K562 (cell line): Measurements from ENCODE around the gene CACNA2D3. TPM values are rescaled to one million over a fixed set of nuclear protein-coding genes. Genes with fewer than 3 reads are reported as not detected.

Source experiments
- ATAC-seq: fragments of 200-7000 bp; cut with Tn5 transposase; 3 replicates; pipeline ENCODE4 v1.9.1; 2020; ENCODE audit warnings: moderate library complexity
- BruUV-seq: library from RNA; stranded (reverse); fragments of 400-500 nt; replicated peaks from 2 replicates; lab custom pipeline; 2021; lab: Mats Ljungman, UMichigan
- CTCF ChIA-PET: fragments of 300-600 bp; formaldehyde crosslinking; extraction: SDS; loops from one replicate; lab custom pipeline; 2021; ENCODE audit warnings: low intra/inter-chr PET ratio; lab: Yijun Ruan, JAX
- POLR2A ChIA-PET: fragments of 300-600, 350-650 bp; sonication (Branson Sonifier 250); formaldehyde crosslinking; extraction: SDS; loops from one replicate; lab custom pipeline; 2021; ENCODE audit warnings: antibody characterized with exemption, inconsistent platforms; lab: Yijun Ruan, JAX
- DNase-seq, 4 experiments: peaks; one replicate each; pipeline versions ENCODE4 v3.0.0 to v3.0.0-alpha.2; 2011 to 2018; ENCODE audit warnings: low spot score in 3 of 4, mixed read lengths in 3 of 4; ENCODE audit errors: extremely low read depth in 1 of 4
- FAIRE-seq: peaks from 2 replicates; lab custom pipeline; 2011; peaks lifted over from hg19 to GRCh38; lab: Jason Lieb, UNC
- H2AFZ ChIP-seq: 2 replicates; pipeline ENCODE4 v1.6.0; 2011; ENCODE audit warnings: low read depth, low read length, control low read depth, inconsistent platforms
- H3K27ac ChIP-seq: fragments of 200-600 bp; 3 replicates; pipeline ENCODE4 v1.8.0; 2011; ENCODE audit warnings: low read depth, mild to moderate bottlenecking, control low read depth, inconsistent platforms, low read length, moderate library complexity, mixed read lengths; ENCODE audit errors: extremely low read depth
- H3K27me3 ChIP-seq, 2 experiments: fragments of 300-600 bp in 1 of 2; 2 replicates in 1 of 2; 3 replicates in 1 of 2; pipeline versions ENCODE4 v1.6.0 to v1.8.0; 2011; ENCODE audit warnings: inconsistent platforms in 2 of 2, low read length in 2 of 2, mild to moderate bottlenecking in 1 of 2, mixed read lengths in 1 of 2, moderate library complexity in 1 of 2; ENCODE audit not compliant: control insufficient read depth in 2 of 2, insufficient read depth in 2 of 2
- H3K36me3 ChIP-seq: fragments of 300-600 bp; 3 replicates; pipeline ENCODE4 v1.8.0; 2011; ENCODE audit warnings: mild to moderate bottlenecking, low read length, inconsistent platforms; ENCODE audit not compliant: control insufficient read depth, insufficient read depth
- H3K4me1 ChIP-seq, 2 experiments: fragments of 200-600 bp in 1 of 2; replicated peaks in 1 of 2; 2 replicates in 1 of 2; 3 replicates in 1 of 2; pipeline versions ENCODE4 v1.5.1 to v1.8.0; 2011; ENCODE audit warnings: inconsistent platforms in 2 of 2, low read length in 2 of 2, mild to moderate bottlenecking in 1 of 2, mixed read lengths in 1 of 2, moderate library complexity in 1 of 2; ENCODE audit not compliant: control insufficient read depth in 2 of 2, insufficient read depth in 2 of 2
- H3K4me2 ChIP-seq: 2 replicates; pipeline ENCODE4 v1.6.1; 2011; ENCODE audit warnings: low read length, control low read depth, inconsistent platforms, mixed read lengths; ENCODE audit not compliant: insufficient read depth
- H3K4me3 ChIP-seq: fragments of 200-600 bp; sonication (generic), shearing (Covaris generic); 2 replicates; pipeline ENCODE4 v1.5.1; 2016; ENCODE audit warnings: control low read depth, inconsistent platforms
- H3K79me2 ChIP-seq: fragments of 200-600 bp; 3 replicates; pipeline ENCODE4 v1.8.0; 2011; ENCODE audit warnings: low read length, inconsistent platforms; ENCODE audit not compliant: control insufficient read depth, insufficient read depth
- H3K9ac ChIP-seq, 2 experiments: 2 replicates each; pipeline versions ENCODE4 v1.6.0 to v1.6.1; 2011; ENCODE audit warnings: low read depth in 2 of 2, low read length in 2 of 2, control low read depth in 1 of 2, inconsistent platforms in 1 of 2, mild to moderate bottlenecking in 1 of 2, mixed read lengths in 1 of 2; ENCODE audit not compliant: insufficient read depth in 1 of 2
- H3K9me1 ChIP-seq: one replicate; pipeline ENCODE4 v1.6.0; 2011; ENCODE audit warnings: inconsistent platforms, mild to moderate bottlenecking, low read length, moderate library complexity; ENCODE audit not compliant: control insufficient read depth, insufficient read depth
- H3K9me3 ChIP-seq: replicated peaks from 2 replicates; pipeline ENCODE4 v1.5.1; 2011; ENCODE audit warnings: low read depth, low read length, inconsistent platforms; ENCODE audit not compliant: control insufficient read depth, insufficient read depth
- H4K20me1 ChIP-seq: replicated peaks from 2 replicates; pipeline ENCODE4 v1.6.1; 2011; ENCODE audit warnings: low read length, inconsistent platforms, mixed read lengths; ENCODE audit not compliant: control insufficient read depth, insufficient read depth
- GTF2A2 ChIP-seq: IDR thresholded peaks from 2 replicates; pipeline ENCODE4 v1.6.1; 2016; ENCODE audit warnings: mild to moderate bottlenecking, missing genetic modification characterization, missing compliant biosample characterization
- HEY1 ChIP-seq: fragments of 250-450 bp; sonication (Bioruptor Pico); IDR thresholded peaks from 2 replicates; pipeline ENCODE4 v1.5.0; 2020; ENCODE audit warnings: mild to moderate bottlenecking, moderate library complexity, borderline replicate concordance
- NCOA1 ChIP-seq: fragments of 450-650 bp; IDR thresholded peaks from 2 replicates; pipeline ENCODE4 v1.6.1; 2016; ENCODE audit warnings: low read depth
- NR2C1 ChIP-seq, 2 experiments: fragments of 450-650 bp; IDR thresholded peaks; 2 replicates each; pipeline ENCODE4 v1.6.1; 2017; ENCODE audit warnings: mild to moderate bottlenecking in 2 of 2, antibody characterized with exemption in 1 of 2, inconsistent platforms in 1 of 2, missing compliant biosample characterization in 1 of 2, missing genetic modification characterization in 1 of 2
- SP2 ChIP-seq: IDR thresholded peaks from 2 replicates; pipeline ENCODE4 v1.6.1; 2011; ENCODE audit warnings: mild to moderate bottlenecking, low read depth, low read length, moderate library complexity; ENCODE audit not compliant: poor library complexity, severe bottlenecking; ENCODE audit errors: extremely low read depth
- ZC3H4 ChIP-seq: sonication (generic); formaldehyde crosslinking; IDR thresholded peaks from 2 replicates; pipeline ENCODE4 v1.9.0; 2021; ENCODE audit warnings: missing genetic modification reagents, borderline replicate concordance
- ZNF133 ChIP-seq: fragments of 250-450 bp; sonication (Bioruptor Pico); IDR thresholded peaks from 2 replicates; pipeline ENCODE4 v1.4.0; 2020; ENCODE audit warnings: mild to moderate bottlenecking
- ZNF217 ChIP-seq: sonication (generic); formaldehyde crosslinking; IDR thresholded peaks from 2 replicates; pipeline ENCODE4 v1.8.0; 2022; ENCODE audit warnings: mild to moderate bottlenecking, missing genetic modification reagents
- ZNF354B ChIP-seq: fragments of 250-450 bp; sonication (Bioruptor Pico); IDR thresholded peaks from 2 replicates; pipeline ENCODE4 v1.4.0; 2020
- ZNF431 ChIP-seq: sonication (generic); formaldehyde crosslinking; IDR thresholded peaks from 2 replicates; pipeline ENCODE4 v1.8.0; 2022; ENCODE audit warnings: mild to moderate bottlenecking, missing genetic modification reagents
- ZNF699 ChIP-seq: fragments of 250-450 bp; sonication (Bioruptor Pico); IDR thresholded peaks from 2 replicates; pipeline ENCODE4 v1.8.0; 2021; ENCODE audit warnings: mild to moderate bottlenecking, moderate library complexity; ENCODE audit not compliant: insufficient replicate concordance
- in situ Hi-C: fragments of 300-500 bp; cut with MboI; formaldehyde crosslinking; loops from 4 replicates; pipeline ENCODE4 v1.15.0; 2018; ENCODE audit warnings: inconsistent platforms, mixed read lengths
- intact Hi-C: fragments of 100-400 bp; cut with micrococcal nuclease; formaldehyde crosslinking; loops from 2 replicates; pipeline ENCODE4 v1.14.2; 2022
- polyA plus RNA-seq, 8 experiments: library from polyadenylated mRNA; depleted of rRNA in 4 of 8; stranded (reverse) in 5 of 8; unstranded in 3 of 8; fragments of >200 nt; fragmentation: Nextera tagmentation in 2 of 8; fragmentation: Illumina TruSeq in 1 of 8; extraction: Ambion mirVana in 2 of 8; extraction: Trizol in 1 of 8; gene quantifications; 2 replicates each; pipeline versions ENCODE4 v1.2.1 to v1.2.3, GENCODE V29; 2011 to 2014; ENCODE audit warnings: inconsistent platforms in 1 of 8, missing spikeins in 1 of 8
- total RNA-seq, 7 experiments: library from RNA; depleted of rRNA in 6 of 7; stranded (reverse); fragments of >200 nt in 6 of 7; fragmentation: Illumina TruSeq in 2 of 7; extraction: Trizol in 2 of 7; gene quantifications; 2 replicates each; pipeline versions ENCODE4 v1.2.1 to v1.2.3, GENCODE V29; 2011 to 2021; ENCODE audit warnings: low replicate concordance in 1 of 7
- TF ChIP-seq, protein P1 (sequence below): fragments of 250-450 bp; sonication (Bioruptor Pico); IDR thresholded peaks from 2 replicates; pipeline ENCODE4 v1.8.0; 2022; ENCODE audit warnings: moderate library complexity, mild to moderate bottlenecking, inconsistent platforms
- TF ChIP-seq, protein P2 (sequence below): fragments of 450-650 bp; IDR thresholded peaks from 2 replicates; pipeline ENCODE4 v1.6.1; 2017; ENCODE audit warnings: antibody characterized with exemption

The CACNA2D3 gene
- total and polyA plus RNA-seq, 9 of the 15 experiments (the other 6 are each of a cell fraction or from before 2014, with no cell fraction given), result 0.01 TPM; not detected in 8

DNA sequence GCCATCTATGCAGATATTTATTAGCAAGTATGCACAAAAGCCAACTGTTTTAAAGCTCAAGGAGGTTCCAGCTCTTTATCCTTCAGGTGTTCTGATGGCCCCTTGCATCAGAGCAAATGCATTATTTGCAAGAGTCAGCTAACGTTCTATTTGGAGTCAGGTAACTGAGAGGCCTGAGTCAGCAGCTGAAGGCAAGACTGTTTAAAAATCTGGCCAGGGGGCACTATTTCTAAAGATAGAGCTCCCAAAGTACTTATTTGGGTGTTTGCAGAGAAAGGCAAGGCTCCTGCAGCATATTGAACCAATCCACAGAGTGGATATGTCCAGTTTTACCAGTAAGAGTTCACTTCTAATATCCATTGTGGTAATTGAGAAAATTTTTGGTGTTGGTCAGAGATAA, 659.4 kb downstream of the CACNA2D3 start (continued):
- TF ChIP-seq HEY1 (CRISPR knock-in tag), result no peak
- no peak for TF ChIP-seq ZC3H4 (CRISPR knock-in tag)
- TF ChIP-seq ZNF431 (CRISPR knock-in tag), result no peak
- TF ChIP-seq, protein P1, sequence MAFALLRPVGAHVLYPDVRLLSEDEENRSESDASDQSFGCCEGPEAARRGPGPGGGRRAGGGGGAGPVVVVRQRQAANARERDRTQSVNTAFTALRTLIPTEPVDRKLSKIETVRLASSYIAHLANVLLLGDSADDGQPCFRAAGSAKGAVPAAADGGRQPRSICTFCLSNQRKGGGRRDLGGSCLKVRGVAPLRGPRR (CRISPR knock-in tag), result no peak
- no peak for TF ChIP-seq NR2C1 (IDR thresholded peaks at IDR 0.05)
- TF ChIP-seq NR2C1 (tag; IDR thresholded peaks at IDR 0.05), result no peak
- TF ChIP-seq ZNF699, result no peak
- TF ChIP-seq NCOA1, result no peak
- TF ChIP-seq GTF2A2 (tag), result no peak
- TF ChIP-seq, protein P2, sequence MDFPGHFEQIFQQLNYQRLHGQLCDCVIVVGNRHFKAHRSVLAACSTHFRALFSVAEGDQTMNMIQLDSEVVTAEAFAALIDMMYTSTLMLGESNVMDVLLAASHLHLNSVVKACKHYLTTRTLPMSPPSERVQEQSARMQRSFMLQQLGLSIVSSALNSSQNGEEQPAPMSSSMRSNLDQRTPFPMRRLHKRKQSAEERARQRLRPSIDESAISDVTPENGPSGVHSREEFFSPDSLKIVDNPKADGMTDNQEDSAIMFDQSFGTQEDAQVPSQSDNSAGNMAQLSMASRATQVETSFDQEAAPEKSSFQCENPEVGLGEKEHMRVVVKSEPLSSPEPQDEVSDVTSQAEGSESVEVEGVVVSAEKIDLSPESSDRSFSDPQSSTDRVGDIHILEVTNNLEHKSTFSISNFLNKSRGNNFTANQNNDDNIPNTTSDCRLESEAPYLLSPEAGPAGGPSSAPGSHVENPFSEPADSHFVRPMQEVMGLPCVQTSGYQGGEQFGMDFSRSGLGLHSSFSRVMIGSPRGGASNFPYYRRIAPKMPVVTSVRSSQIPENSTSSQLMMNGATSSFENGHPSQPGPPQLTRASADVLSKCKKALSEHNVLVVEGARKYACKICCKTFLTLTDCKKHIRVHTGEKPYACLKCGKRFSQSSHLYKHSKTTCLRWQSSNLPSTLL, result no peak

DNA sequence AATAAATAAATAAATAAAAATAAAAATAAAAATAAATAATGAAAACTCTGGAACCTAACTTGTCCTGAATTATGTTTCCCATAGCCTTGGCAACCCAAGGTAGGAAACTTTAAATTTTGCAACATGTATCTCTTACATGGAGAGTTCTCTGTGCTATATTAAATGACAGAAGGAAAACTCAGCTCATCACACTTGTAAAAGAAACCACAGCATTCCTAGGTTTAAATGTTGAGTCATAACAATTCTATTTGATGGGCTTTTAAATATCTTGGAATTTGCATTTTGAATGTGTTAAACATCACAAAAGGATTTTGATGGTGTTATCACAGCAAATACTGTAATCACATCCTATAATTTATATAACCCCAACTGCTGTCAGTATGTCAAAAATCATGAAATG, 661.3 kb downstream of the CACNA2D3 start:
- H4K20me1 ChIP-seq, result no peaks in the 10 kb centered on the region
- H3K79me2 ChIP-seq, result no peaks in the 10 kb centered on the region
- H3K4me1 ChIP-seq, result no peaks in the 10 kb centered on the region
- H3K9me3 ChIP-seq, result no peaks in the 10 kb centered on the region
- H3K27ac ChIP-seq, result no peak overlapping the region
- H3K27me3 ChIP-seq, result no peaks in the 10 kb centered on the region
- H3K4me3 ChIP-seq, result no peak overlapping the region
- no peak overlapping the region for H2AFZ ChIP-seq
- POLR2A ChIA-PET, result no interaction called here
- H3K4me2 ChIP-seq, result no peak overlapping the region
- TF ChIP-seq SP2 (no peak), ZNF354B (CRISPR knock-in tag) (no peak), ZNF133 (CRISPR knock-in tag) (no peak), ZNF217 (no peak)
- ATAC-seq (no peak), FAIRE-seq (no peak), DNase-seq (no peak)
- CTCF ChIA-PET, result no interaction called here
- no TSS peak for BruUV-seq
- H3K9me1 ChIP-seq, result no peaks in the 10 kb centered on the region
- in situ Hi-C loops (no loop called here), intact Hi-C loops (no loop called here)
- no peaks in the 10 kb centered on the region for H3K36me3 ChIP-seq
- H3K9ac ChIP-seq, result no peak overlapping the region
